ENCODE measurements around the gene FAAP20. TPM values are rescaled to one million over a fixed set of nuclear protein-coding genes. Genes with fewer than 3 reads are reported as not detected.

Gene FAAP20
- total and polyA plus RNA-seq, 10 of the 15 experiments (the other 5 are each of a cell fraction or from before 2014, with no cell fraction given), result 0.79 to 91.8 (median 20.9) TPM

GRCh38 chr1:2224170-2224584, 29.6 kb upstream of the FAAP20 start (continued):
- TF ChIP-seq TAF1 (IDR thresholded peaks at IDR 0.05; ENCODE audit: borderline replicate concordance, low read depth, low read length) (no peak), NR2F1 (conservative IDR thresholded peaks at IDR 0.05) (no peak)

- H3K9ac ChIP-seq (ENCODE audit: control insufficient read depth, insufficient read depth, low read length), result no peak overlapping the region
- BruUV-seq (replicated peaks), result no TSS peak
- H3K9me3 ChIP-seq (replicated peaks; ENCODE audit: control insufficient read depth, insufficient read depth, low read length), result no peaks in the 10 kb centered on the region
- H3K27me3 ChIP-seq (replicated peaks in 1 of 2; ENCODE audit: control insufficient read depth in 2 of 2, insufficient read depth in 2 of 2, low read length in 1 of 2), result no peaks in the 10 kb centered on the region
- TF ChIP-seq MLLT1 (IDR thresholded peaks at IDR 0.05) (no peak), RBBP5 (conservative IDR thresholded peaks at IDR 0.05) (no peak), NFYB (IDR thresholded peaks at IDR 0.05; ENCODE audit: insufficient read depth, low read depth, low read length) (no peak), SIX5 (IDR thresholded peaks at IDR 0.05; ENCODE audit: low read depth, low read length, severe bottlenecking) (no peak), ZBED1 (IDR thresholded peaks at IDR 0.05; ENCODE audit: borderline replicate concordance) (no peak), HDAC2 (IDR thresholded peaks at IDR 0.05) (no peak), GATAD2B (conservative IDR thresholded peaks at IDR 0.05; ENCODE audit: low read depth) (no peak), IKZF1 (conservative IDR thresholded peaks at IDR 0.05) (no peak), PML (IDR thresholded peaks at IDR 0.05; ENCODE audit: low read length) (no peak), ZNF592 (IDR thresholded peaks at IDR 0.05) (no peak), HCFC1 (IDR thresholded peaks at IDR 0.05; ENCODE audit: low read length) (no peak), SMC3 (IDR thresholded peaks at IDR 0.05; ENCODE audit: borderline replicate concordance, low read length) (no peak), RAD51 (IDR thresholded peaks at IDR 0.05) (no peak)
- no peak overlapping the region for H3K4me2 ChIP-seq (ENCODE audit: control insufficient read depth, insufficient read depth)
- no peak overlapping the region for H2AFZ ChIP-seq (ENCODE audit: control insufficient read depth, low read depth, low read length)
- no peaks in the 10 kb centered on the region for H3K4me1 ChIP-seq (ENCODE audit: control insufficient read depth, insufficient read depth, low read length)
- CTCF ChIA-PET, result interaction anchor here (1.2 kb wide), 1 partner anchor 13 kb away, joined by 5 read pairs; no protein-coding TSS in a partner anchor
- no peak for FAIRE-seq
- DNase-seq (ENCODE audit: low read depth, low spot score), result no peak
- no peaks in the 10 kb centered on the region for H3K79me2 ChIP-seq (ENCODE audit: control insufficient read depth, insufficient read depth, low read length)
- H3K36me3 ChIP-seq (ENCODE audit: control insufficient read depth in 2 of 2, insufficient read depth in 2 of 2, low read length in 1 of 2), result no peaks in the 10 kb centered on the region
- 37% methylated on average over 3 of the region's 3 CpGs for WGBS (ENCODE audit: insufficient coverage, insufficient replicate concordance, low lambda C conversion rate, missing lambda C conversion rate)
- ATAC-seq, result no peak
- POLR2A ChIA-PET, result no interaction called here
- H3K4me3 ChIP-seq, result no peak overlapping the region
- H4K20me1 ChIP-seq (ENCODE audit: control insufficient read depth, insufficient read depth), result no peaks in the 10 kb centered on the region
- SMC1A ChIA-PET (ENCODE audit: uncharacterized antibody, unreplicated experiment), result no interaction called here
- intact Hi-C loops (cut with micrococcal nuclease; ENCODE audit: unreplicated experiment), result no loop called here
- in situ Hi-C loops (cut with MboI), result no loop called here
- H3K27ac ChIP-seq (ENCODE audit: control insufficient read depth, insufficient read depth), result no peak overlapping the region
- RAD21 ChIA-PET (ENCODE audit: unreplicated experiment), result interaction anchor here (0.6 to 1.4 kb wide), 2 partner anchors 26 to 131 kb away, joined by 3 to 5 read pairs; partner anchors contain the start of gene FAAP20
Observed at GRCh38 chr1:2221271-2221670, 26.7 kb upstream of the FAAP20 start.

Data from GM12878 (cell line).